Peyer's patch (tissue), 4 donors: ENCODE data around the gene UBE4A. TPM values are rescaled to one million over a fixed set of nuclear protein-coding genes. Genes with fewer than 3 reads are reported as not detected.

Source experiments
- DNase-seq, 3 donors: peaks; one replicate each; pipeline ENCODE4 v3.0.0-alpha.2; 2017 to 2019
- H3K27ac ChIP-seq, 4 donors: fragments of 200-600 bp; sonication (generic); one replicate each; pipeline ENCODE4 v1.5.1; 2016 to 2019
- H3K27me3 ChIP-seq, 2 donors: fragments of 200-600 bp; sonication (generic); one replicate each; pipeline ENCODE4 v1.5.1; 2019
- H3K36me3 ChIP-seq, 3 donors: fragments of 200-600 bp; sonication (generic); one replicate each; pipeline ENCODE4 v1.5.1; 2016 to 2019
- H3K4me1 ChIP-seq, 4 donors: fragments of 200-600 bp; sonication (generic); one replicate each; pipeline ENCODE4 v1.5.1; 2016 to 2019
- H3K4me3 ChIP-seq, 4 donors: fragments of 200-600 bp; sonication (generic); 1 replicate in 3 of 4; 2 replicates in 1 of 4; pipeline ENCODE4 v1.5.1; 2016 to 2019; ENCODE audit warnings: mild to moderate bottlenecking in 1 of 4
- H3K9me3 ChIP-seq, 4 donors: fragments of 200-600 bp; sonication (generic); one replicate each; pipeline ENCODE4 v1.5.1; 2016 to 2019; ENCODE audit warnings: mild to moderate bottlenecking in 1 of 4
- CTCF ChIP-seq, 6 experiments: fragments of 450-650 bp in 4 of 6; fragments of 200-600 bp in 2 of 6; sonication (generic) in 1 of 6; IDR thresholded peaks; one replicate each; pipeline ENCODE4 v1.5.1; 2017 to 2019; ENCODE audit warnings: antibody characterized with exemption in 6 of 6, mild to moderate bottlenecking in 3 of 6, moderate library complexity in 1 of 6
- POLR2A ChIP-seq, 2 donors: fragments of 450-650 bp; IDR thresholded peaks; one replicate each; pipeline ENCODE4 v1.5.1; 2017; ENCODE audit warnings: antibody characterized with exemption in 2 of 2, mild to moderate bottlenecking in 2 of 2, moderate library complexity in 2 of 2
- total RNA-seq, 4 donors: library from RNA; depleted of rRNA; stranded (reverse); fragments of >200 nt; gene quantifications; one replicate each; pipeline ENCODE4 v1.1.0, GENCODE V29; 2016

The UBE4A gene
- total RNA-seq, 4 donors from 2014 or later, result 47.7 to 60.1 (median 54.1) TPM

GRCh38 chr11:118430956-118431355, 71.6 kb downstream of the UBE4A start:
- Histone ChIP-seq H3K4me1 (peaks cover 0 to 14% (median 0%) of the 10 kb centered on the region in 4 donors), H3K4me3 (no peak overlapping the region), H3K36me3 (no peaks in the 10 kb centered on the region), H3K27ac (no peak overlapping the region), H3K9me3 (no peaks in the 10 kb centered on the region), H3K27me3 (no peaks in the 10 kb centered on the region)
- TF ChIP-seq CTCF (IDR thresholded peaks at IDR 0.05), result no peak
- no peak for TF ChIP-seq POLR2A (IDR thresholded peaks at IDR 0.05)
- no peak for DNase-seq

GRCh38 chr11:118434123-118434552, 74.7 kb downstream of the UBE4A start:
- TF ChIP-seq POLR2A (IDR thresholded peaks at IDR 0.05) (no peak), CTCF (IDR thresholded peaks at IDR 0.05) (no peak)
- H3K27ac ChIP-seq, result peak overlapping the region in 1 of 4 donors; percentile 94
- H3K4me3 ChIP-seq, result peak overlapping the region; percentile 92 to 95 (median 94)
- H3K4me1 ChIP-seq, result peaks cover 0 to 32% (median 0%) of the 10 kb centered on the region in 4 donors
- H3K36me3 ChIP-seq, result no peaks in the 10 kb centered on the region
- H3K27me3 ChIP-seq, result no peaks in the 10 kb centered on the region
- no peaks in the 10 kb centered on the region for H3K9me3 ChIP-seq
- DNase-seq, result no peak

GRCh38 chr11:118434553-118435289, 75.3 kb downstream of the UBE4A start:
- Histone ChIP-seq H3K27ac (peak overlapping the region in 3 of 4 donors; percentile 90 to 94 (median 92)), H3K4me3 (peak overlapping the region; percentile 92 to 95 (median 94)), H3K4me1 (peaks cover 0 to 38% (median 1%) of the 10 kb centered on the region in 4 donors), H3K9me3 (no peaks in the 10 kb centered on the region), H3K36me3 (no peaks in the 10 kb centered on the region), H3K27me3 (no peaks in the 10 kb centered on the region)
- no peak for TF ChIP-seq CTCF (IDR thresholded peaks at IDR 0.05)
- TF ChIP-seq POLR2A (IDR thresholded peaks at IDR 0.05), result no peak
- peak; percentile 35 to 59 (median 51) for DNase-seq

- Histone ChIP-seq H3K9me3 (no peaks in the 10 kb centered on the region), H3K27me3 (no peaks in the 10 kb centered on the region), H3K4me1 (peaks cover 0 to 45% (median 1%) of the 10 kb centered on the region in 4 donors), H3K27ac (peak overlapping the region; percentile 89 to 94 (median 91)), H3K36me3 (no peaks in the 10 kb centered on the region), H3K4me3 (peak overlapping the region; percentile 92 to 95 (median 94))
- no peak for TF ChIP-seq CTCF (IDR thresholded peaks at IDR 0.05)
- TF ChIP-seq POLR2A (IDR thresholded peaks at IDR 0.05), result no peak
- DNase-seq, result peak; percentile 64 to 81 (median 70)
Observed at GRCh38 chr11:118435290-118435892, 76.0 kb downstream of the UBE4A start.

- Histone ChIP-seq H3K27me3 (no peaks in the 10 kb centered on the region), H3K27ac (peak within 1 kb of the TSS; percentile 89 to 94 (median 91)), H3K9me3 (no peaks in the 10 kb centered on the region), H3K4me3 (peak within 1 kb of the TSS; percentile 92 to 95 (median 94)), H3K36me3 (no peaks in the 10 kb centered on the region), H3K4me1 (peaks cover 0 to 52% (median 1%) of the 10 kb centered on the region in 4 donors)
- no peak for TF ChIP-seq POLR2A (IDR thresholded peaks at IDR 0.05)
- TF ChIP-seq CTCF (IDR thresholded peaks at IDR 0.05), result peak in 4 of 6 experiments; percentile 97 to 99 (median 98)
- peak; percentile 91 to 99 (median 97) for DNase-seq
Observed at GRCh38 chr11:118435893-118436624, 76.7 kb downstream of the UBE4A start, which contains the start of gene KMT2A. Gene KMT2A, plus strand, starts transcription at chr11:118436492. Its CDS starts 21 bp downstream, at chr11:118436513.
